ENCODE measurements around the gene EIF4B. TPM values are rescaled to one million over a fixed set of nuclear protein-coding genes. Genes with fewer than 3 reads are reported as not detected.

The EIF4B gene
- total and polyA plus RNA-seq, 8 donors, result 72.8 to 522 (median 418) TPM

- Histone ChIP-seq H3K9me3 (no peaks in the 10 kb centered on the region), H3K4me1 (peaks cover 0 to 4% (median 0%) of the 10 kb centered on the region in 3 donors), H3K27me3 (no peaks in the 10 kb centered on the region), H3K27ac (no peak overlapping the region), H3K4me3 (no peak overlapping the region), H3K36me3 (peaks cover 0 to 25% (median 6%) of the 10 kb centered on the region in 3 donors)
- no peak for TF ChIP-seq CTCF (IDR thresholded peaks at IDR 0.05)
- DNase-seq (peak in 1 of 6 donors; percentile 12), FAIRE-seq (no peak), ATAC-seq (no peak)
- WGBS, 2 donors, result 88 to 92% methylated on average over 13 of the region's 13 CpGs
- intact Hi-C loops (cut with DNase I), result loop anchor here in 2 of 3 donors (2.0 to 10.0 kb wide), 2 partner anchors 31 to 127 kb away; no protein-coding TSS in a partner anchor
Observed at GRCh38 chr12:53067993-53068770, 61.9 kb downstream of the EIF4B start.

DNA sequence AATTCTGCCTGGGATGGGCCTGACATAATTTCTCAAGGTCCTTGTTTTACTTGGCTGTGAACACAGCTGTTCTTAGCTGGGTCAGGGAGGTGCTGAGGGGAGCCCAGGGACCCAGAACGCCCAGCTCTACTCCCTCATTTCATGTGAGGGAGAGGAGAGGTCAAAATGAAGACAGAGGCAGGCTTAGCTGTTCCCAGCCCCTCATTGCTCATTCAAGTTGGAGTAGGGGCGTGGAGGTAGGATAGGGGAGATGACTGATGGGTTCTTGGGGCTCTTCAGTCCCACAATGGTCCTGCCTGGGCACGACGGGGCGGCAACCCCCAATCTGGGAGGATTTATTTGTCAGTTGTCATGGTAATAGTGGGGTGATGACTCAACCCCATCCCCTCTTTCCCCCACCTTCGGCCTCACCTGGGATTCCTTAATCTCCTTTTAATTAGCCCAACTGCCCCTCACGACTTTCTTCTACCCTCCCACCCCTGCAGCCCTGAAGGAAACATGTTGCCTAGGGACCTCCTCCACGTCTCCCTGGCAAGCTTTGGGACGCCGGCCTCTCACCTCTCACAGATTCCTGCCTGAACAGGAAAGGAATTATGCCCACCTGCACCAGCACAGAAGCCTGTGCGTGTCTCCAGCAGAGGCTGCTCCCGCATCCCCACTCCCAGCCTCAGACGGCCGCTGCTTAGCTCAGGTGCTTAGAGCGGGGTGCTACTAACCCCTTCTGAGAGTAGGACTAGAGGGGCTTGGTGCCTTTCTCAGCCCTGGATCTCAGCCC is 62.7 kb downstream of the EIF4B start:
- intact Hi-C loops (cut with DNase I), result loop anchor here in 2 of 3 donors (10.0 kb wide), 1 partner anchor 126 kb away; no protein-coding TSS in a partner anchor
- Histone ChIP-seq H3K4me3 (no peak overlapping the region), H3K9me3 (no peaks in the 10 kb centered on the region), H3K36me3 (peaks cover 0 to 20% (median 0%) of the 10 kb centered on the region in 3 donors), H3K27me3 (no peaks in the 10 kb centered on the region), H3K27ac (no peak overlapping the region), H3K4me1 (peaks cover 0 to 7% (median 0%) of the 10 kb centered on the region in 3 donors)
- no peak for TF ChIP-seq CTCF (IDR thresholded peaks at IDR 0.05)
- no peak for DNase-seq
- no peak for FAIRE-seq
- no peak for ATAC-seq
- 77 to 84% methylated on average over 15 of the region's 15 CpGs for WGBS, 2 donors

- H3K4me3 ChIP-seq, result no peak overlapping the region
- peaks cover 0 to 23% (median 4%) of the 10 kb centered on the region in 3 donors for H3K36me3 ChIP-seq
- FAIRE-seq (no peak), ATAC-seq (no peak), DNase-seq (peak in 1 of 6 donors; percentile 14)
- WGBS, 2 donors, result 78 to 85% methylated on average over 12 of the region's 12 CpGs
- TF ChIP-seq CTCF (IDR thresholded peaks at IDR 0.05), result no peak
- H3K9me3 ChIP-seq, result no peaks in the 10 kb centered on the region
- H3K4me1 ChIP-seq, result peaks cover 0 to 8% (median 0%) of the 10 kb centered on the region in 3 donors
- intact Hi-C loops (cut with DNase I), result loop anchor here in 2 of 3 donors (10.0 kb wide), 1 partner anchor 125 kb away; no protein-coding TSS in a partner anchor
- no peaks in the 10 kb centered on the region for H3K27me3 ChIP-seq
- H3K27ac ChIP-seq, result no peak overlapping the region
Observed at GRCh38 chr12:53069621-53070410, 63.6 kb downstream of the EIF4B start.

- Histone ChIP-seq H3K27ac (no peak overlapping the region), H3K4me1 (peaks cover 0 to 8% (median 0%) of the 10 kb centered on the region in 3 donors), H3K27me3 (no peaks in the 10 kb centered on the region), H3K4me3 (no peak overlapping the region), H3K36me3 (peaks cover 0 to 26% (median 8%) of the 10 kb centered on the region in 3 donors), H3K9me3 (no peaks in the 10 kb centered on the region)
- TF ChIP-seq CTCF (IDR thresholded peaks at IDR 0.05), result no peak
- ATAC-seq, result no peak
- WGBS, 2 donors, result 83 to 88% methylated on average over 7 of the region's 7 CpGs
- peak in 1 of 6 donors; percentile 10 for DNase-seq
- no peak for FAIRE-seq
- intact Hi-C loops (cut with DNase I), result no loop called here
Observed at GRCh38 chr12:53070877-53071492, 64.7 kb downstream of the EIF4B start.

Measured in pancreas (tissue), 10 donors.